Measurements from ENCODE around the gene MNAT1.
A peak's percentile ranks its signal among the peaks of the same experiment; 100 is the strongest.
"Not testable (repeated sequence)": the region's sequence is repeated elsewhere in the genome, so short reads cannot be mapped to it uniquely, and the experiment has no call there.

MNAT1 gene

DNA sequence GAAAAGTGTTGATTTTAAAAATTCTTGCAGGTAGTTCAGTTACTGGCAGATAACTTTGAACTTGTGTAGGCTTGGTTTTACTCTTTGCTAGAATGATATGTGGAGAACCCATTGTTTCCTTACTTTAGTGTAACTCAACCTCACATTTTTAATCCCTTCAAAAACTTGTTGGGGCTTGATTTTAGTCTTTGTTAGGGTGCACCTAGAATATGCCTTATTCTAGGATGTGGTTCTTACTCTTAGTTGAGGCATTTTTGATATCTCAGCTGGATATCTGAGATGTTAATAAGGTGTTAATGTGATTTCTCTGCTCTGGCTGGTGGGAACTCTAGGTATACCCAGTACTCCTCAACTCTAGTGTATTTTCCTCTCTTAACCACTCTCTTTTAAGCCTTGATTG is 10.0 kb downstream of the MNAT1 start:
- no peak for DNase-seq

- no peak for DNase-seq
Measured at GRCh38 chr14:60753264-60754119, 18.9 kb downstream of the MNAT1 start.

DNA sequence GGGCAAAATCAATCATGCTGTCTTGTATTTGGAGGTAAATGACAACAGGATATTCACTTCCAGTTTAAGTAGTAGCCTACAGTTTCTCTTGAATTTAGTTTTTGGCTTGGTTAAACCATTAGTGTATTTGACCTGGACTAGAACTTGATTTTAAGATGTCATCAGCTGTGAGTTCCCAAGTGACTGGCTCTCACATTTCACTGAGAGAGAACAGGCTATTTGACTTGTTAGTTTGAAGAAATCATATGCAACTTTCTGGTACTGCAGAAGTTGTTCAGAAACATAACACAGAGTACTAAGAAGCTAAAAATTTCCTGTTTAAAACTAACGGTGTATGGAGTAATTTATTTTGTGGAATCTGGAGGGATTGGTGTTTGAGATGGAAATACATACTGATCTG is 22.3 kb downstream of the MNAT1 start:
- DNase-seq: no peak

DNA sequence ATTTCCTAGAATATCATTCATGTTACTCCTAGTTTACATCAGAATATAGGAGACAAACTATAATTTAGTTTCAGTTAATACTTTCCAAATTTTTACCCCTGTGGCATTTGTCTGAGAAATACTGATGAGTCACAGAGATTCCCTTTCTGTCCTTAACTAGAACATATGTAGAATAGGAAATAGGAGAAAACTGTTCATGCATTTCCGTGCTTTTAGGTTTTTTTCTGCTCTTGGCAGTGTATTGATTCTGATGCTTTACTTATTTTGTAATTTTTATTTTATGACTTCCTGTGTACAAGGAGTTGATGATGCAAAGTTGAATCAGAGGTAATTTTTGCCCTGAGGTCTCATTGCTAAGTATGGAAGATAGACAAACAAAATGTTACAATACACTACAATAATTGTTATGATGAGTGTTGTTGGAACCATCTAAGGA is 23.0 kb downstream of the MNAT1 start:
- DNase-seq: no peak

GRCh38 chr14:60758885-60759284 is 24.3 kb downstream of the MNAT1 start:
- DNase-seq: no peak

DNA sequence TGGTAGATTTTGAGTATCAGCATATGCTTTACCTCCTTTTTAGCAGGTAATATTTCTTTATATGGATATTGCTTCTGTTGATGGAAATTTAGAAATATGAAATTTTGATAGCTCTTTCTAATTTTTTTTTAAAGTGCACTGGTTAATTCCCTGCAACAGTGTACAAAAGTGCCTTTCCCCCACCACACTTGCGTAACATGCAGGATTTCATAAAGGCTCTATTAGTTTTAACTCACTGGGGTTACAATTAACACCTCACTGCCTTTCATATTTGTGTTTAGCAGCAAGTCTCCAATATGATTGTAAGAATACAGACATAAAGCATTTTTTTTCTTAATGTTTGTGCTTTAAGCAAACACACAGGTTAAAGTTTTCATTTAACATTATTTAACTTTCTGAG is 25.6 kb downstream of the MNAT1 start:
- DNase-seq: no peak

GRCh38 chr14:60760644-60761364 is 26.2 kb downstream of the MNAT1 start:
- peak; percentile 43 for DNase-seq

DNA sequence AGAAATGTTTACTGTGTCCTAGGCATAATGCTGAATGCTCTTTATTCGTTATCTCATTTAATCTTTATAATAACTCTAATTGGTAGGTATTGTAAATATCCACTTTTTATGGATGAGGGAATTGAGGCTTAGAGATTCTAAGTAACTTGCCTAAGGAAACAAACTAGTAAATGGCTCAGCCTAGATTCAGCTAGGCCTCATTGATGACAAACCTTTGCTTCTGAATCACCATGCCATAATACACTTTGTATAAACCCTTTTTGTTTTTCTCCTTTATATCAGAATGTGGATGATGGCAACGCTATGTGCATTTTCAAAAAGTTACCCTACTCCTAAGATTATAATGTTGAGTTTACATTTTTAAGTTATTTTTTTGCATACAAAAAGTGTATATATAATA is 34.0 kb downstream of the MNAT1 start:
- no peak for DNase-seq

- no peak for DNase-seq
Measured at GRCh38 chr14:60771117-60771516, 36.6 kb downstream of the MNAT1 start.

DNA sequence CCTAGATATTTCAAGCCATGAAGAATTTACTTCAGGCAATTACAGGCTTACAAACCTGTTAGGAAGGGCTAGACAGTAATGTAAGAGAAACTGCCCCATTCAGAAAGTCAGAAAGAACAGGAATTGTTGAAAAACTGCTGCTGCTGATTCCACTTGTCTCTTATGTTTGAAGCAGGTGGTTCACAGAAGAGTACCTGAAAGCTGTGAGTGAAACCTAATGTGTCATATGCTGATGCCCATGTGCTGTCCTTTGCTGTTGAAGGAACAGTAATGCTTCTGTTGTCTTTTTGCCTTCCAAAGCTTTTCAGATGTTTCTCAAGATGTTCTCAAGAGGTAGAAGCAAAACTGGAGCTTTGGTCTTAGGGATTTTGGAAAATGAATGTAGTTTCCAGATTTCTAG is 39.0 kb downstream of the MNAT1 start:
- DNase-seq: no peak

DNA sequence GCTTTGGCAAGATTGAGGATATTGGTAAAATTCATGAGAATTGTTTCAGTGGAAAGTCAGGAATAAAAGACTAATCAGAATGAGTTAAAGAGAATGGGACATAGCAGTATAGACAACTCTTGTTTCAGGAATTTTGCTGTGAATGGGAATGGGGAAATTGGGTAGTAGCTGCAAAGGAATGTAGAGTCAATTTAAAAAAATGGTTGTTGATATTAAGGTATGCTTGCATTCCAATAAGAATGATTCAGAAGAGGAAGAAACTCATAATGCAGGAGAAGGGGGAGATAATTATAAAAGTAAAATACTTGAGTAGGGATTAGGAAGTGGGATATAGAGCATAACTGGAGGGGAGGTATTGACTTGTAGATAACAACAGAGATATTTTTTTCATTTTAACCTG is 40.7 kb downstream of the MNAT1 start:
- no peak for DNase-seq

DNA sequence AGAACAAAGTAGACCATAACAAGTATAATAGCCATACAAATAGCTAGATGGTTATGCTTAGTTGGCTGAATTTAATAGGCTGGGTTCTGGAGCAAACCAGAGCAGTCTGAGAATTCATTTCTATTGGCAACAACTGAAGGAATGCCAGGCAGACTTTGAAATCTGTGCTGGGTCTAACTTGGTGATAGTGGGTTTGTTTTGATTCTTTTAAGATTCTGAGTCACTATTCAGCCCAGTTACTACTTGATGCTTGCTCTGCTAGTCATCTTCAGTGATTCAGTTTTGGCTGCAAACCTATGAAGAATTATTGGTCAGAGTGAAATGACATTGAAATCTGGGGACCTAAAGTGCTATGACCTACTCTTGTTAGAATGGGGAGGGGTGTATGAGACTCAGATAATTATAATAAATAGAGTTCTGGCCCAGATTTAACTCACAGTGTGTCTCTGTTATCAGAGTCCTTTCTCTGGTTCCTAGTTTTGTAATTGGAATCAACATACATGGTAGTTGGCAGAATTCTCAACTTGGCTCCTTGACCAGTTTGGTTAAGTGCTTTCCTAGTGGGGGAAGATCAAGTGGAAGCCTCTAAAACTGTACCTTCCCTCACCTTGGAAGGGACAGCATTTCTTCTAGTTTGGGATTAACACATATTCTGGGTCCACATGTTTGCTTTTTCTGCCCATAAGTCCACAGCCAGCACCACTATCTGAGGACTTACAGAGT is 43.5 kb downstream of the MNAT1 start:
- DNase-seq: no peak

DNA sequence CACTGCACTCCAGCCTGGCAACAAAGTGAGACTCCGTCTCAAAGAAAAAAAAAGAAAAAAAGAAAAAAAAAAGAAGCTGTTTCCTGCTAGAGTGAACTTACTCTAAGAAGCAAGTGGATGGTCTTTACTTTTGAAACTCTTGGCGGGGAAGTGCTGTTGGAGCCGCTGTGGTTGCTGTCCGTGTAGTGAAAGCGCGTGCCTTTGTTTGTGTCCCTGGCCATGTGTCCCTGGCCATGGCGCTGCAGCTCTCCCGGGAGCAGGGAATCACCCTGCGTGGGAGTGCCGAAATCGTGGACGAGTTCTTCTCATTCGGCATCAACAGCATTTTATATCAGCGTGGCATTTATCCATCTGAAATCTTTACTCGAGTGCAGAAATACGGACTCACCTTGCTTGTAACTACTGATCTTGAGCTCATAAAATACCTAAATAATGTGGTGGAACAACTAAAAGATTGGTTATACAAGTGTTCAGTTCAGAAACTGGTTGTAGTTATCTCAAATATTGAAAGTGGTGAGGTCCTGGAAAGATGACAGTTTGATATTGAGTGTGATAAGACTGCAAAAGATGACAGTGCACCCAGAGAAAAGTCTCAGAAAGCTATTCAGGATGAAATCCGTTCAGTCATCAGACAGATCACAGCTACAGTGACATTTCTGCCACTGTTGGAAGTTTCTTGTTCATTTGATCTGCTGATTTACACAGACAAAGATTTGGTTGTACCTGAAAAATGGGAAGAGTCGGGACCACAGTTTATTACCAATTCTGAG is 45.4 kb downstream of the MNAT1 start:
- DNase-seq: not testable (repeated sequence)

DNA sequence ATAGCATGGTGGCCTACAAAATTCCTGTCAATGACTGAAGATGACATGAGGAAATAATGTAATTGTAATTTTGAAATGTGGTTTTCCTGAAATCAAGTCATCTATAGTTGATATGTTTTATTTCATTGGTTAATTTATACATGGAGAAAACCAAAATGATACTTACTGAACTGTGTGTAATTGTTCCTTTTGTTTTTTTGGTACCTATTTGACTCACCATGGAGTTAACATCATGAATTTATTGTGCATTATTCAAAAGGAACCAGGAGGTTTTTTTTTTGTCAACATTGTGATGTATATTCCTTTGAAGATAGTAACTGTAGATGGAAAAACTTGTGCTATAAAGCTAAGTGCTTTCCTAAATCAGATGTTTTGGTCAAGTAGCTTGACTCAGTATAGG is 46.0 kb downstream of the MNAT1 start:
- not testable (repeated sequence) for DNase-seq

- DNase-seq: no peak
Measured at GRCh38 chr14:60786905-60787304, 52.3 kb downstream of the MNAT1 start.

DNA sequence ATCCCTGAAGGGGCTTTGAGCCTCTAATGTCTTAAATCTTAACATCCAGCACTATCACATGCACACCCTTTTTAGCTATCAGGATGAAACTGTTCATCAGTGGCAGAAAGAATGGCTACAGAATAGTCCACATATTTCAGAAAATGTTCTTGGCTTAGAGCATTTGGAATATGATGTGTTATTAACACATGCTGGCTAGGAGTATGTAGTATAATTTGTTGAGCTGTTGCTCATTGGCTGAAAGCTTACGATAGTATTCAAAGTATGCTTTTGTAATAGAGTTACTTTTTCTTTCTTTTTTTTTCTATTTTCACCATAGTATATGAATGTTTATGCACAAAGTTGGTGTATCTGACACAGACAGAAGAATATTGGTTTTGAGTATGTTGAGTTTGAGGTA is 55.1 kb downstream of the MNAT1 start:
- no peak for DNase-seq

DNA sequence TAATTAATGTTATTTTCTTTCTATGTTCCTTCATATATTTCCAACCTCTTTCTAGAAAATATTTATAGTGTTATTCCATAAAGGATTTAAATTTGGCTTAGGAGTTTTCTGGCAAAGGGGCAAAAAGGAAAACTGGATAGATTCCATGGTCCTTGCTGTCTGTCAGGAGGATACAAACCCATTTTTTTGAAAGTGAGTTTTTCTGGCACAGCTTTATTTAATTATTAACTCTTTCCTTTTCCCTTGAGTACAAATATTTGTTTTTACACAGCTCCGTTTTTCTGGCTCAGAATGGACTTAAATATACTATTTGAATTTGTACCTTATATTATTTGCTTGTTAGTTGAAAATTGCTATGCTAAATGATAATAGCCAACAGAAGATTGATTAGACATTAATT is 56.3 kb downstream of the MNAT1 start:
- DNase-seq: no peak

DNA sequence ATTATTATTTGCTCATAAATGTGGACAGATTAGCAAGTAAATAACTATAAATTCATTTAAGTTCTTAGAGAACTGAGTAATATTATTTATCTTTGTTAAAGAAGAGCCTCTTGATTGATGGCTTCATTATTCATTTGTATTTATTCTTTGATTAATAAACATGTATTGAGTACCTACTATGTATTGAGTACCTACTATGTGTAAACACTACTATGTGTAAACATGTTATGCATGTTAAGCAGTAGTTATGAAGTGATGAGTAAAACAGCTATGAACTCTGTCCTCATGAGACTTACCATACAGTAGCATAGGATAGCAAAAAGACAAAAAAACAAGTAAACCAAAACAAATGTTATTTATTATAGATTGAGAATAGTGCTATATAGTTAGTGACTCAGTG is 61.9 kb downstream of the MNAT1 start:
- no peak for DNase-seq

DNA sequence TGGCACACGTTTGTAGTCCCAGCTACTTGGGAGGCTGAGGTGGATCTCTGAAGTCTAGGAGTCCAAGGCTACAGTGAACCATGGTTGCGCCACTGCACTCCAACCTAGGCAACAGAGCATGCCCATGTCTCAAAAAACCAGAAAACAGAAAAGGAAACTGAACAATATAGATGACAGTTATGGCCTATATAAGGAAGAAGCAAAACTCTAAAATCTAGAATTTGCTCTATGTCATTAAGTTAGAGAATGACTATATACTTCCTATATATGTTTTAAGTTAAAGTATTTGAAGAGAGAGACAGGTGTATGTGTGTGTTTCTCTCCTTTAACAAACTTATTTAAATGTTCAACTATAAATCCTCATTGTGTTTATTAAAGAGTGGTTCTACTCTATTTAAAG is 65.8 kb downstream of the MNAT1 start:
- no peak for DNase-seq

GRCh38 chr14:60803871-60804270 is 69.3 kb downstream of the MNAT1 start:
- DNase-seq: no peak

GRCh38 chr14:60805841-60806430 is 71.4 kb downstream of the MNAT1 start:
- DNase-seq: no peak

GRCh38 chr14:60807247-60807646 is 72.7 kb downstream of the MNAT1 start:
- DNase-seq: no peak

GRCh38 chr14:60807971-60808370 is 73.4 kb downstream of the MNAT1 start:
- DNase-seq: no peak
